ENCODE results near the gene BRIX1. TPM values are rescaled to one million over a fixed set of nuclear protein-coding genes. Genes with fewer than 3 reads are reported as not detected.
A peak's percentile ranks its signal among the peaks of the same experiment; 100 is the strongest.

Gene BRIX1
- total and polyA plus RNA-seq, 2 of the 13 experiments (the other 11 are each of a cell fraction or from before 2014, with no cell fraction given), result 23.6 to 78.4 TPM

DNA sequence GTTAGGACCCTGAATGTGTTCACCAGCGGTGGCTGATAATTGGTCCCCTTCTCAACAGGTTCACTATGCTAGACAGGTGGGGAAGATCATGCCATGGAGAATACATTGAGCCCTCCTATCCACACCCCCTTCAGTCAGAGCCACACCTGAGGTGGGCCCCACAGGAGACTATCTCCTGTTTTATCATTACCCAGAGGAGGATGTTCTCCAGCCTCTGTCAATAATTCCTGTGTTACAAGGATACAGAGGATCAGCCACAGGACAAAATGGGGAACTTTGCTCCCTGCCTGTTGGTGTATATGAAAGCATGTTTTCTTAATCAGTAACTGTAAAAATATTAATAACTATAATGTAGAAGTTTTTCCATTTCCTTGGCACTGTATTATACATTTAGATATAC, 26.1 kb upstream of the BRIX1 start (continued):
- TF ChIP-seq NCOA2 (CRISPR knock-in tag; IDR thresholded peaks at IDR 0.05), result peak; percentile 57
- 0 out of 2 replicates have a peak, but pooled peaks have one; percentile 19 for TF ChIP-seq ZNF264 (CRISPR knock-in tag; IDR thresholded peaks at IDR 0.05)
- TF ChIP-seq SP140L (CRISPR knock-in tag; IDR thresholded peaks at IDR 0.05; ENCODE audit: borderline replicate concordance), result no peak
- TF ChIP-seq ZNF883 (CRISPR knock-in tag; IDR thresholded peaks at IDR 0.05; ENCODE audit: not compliant biosample characterization), result no peak
- TF ChIP-seq ZNF382 (CRISPR knock-in tag; IDR thresholded peaks at IDR 0.05; ENCODE audit: borderline replicate concordance), result no peak
- no peak for TF ChIP-seq ZNF574 (CRISPR knock-in tag; IDR thresholded peaks at IDR 0.05)
- no peak for TF ChIP-seq NKX3-1 (CRISPR knock-in tag; IDR thresholded peaks at IDR 0.05)
- TF ChIP-seq ZFY (CRISPR knock-in tag; IDR thresholded peaks at IDR 0.05), result no peak
- peak; percentile 23 for TF ChIP-seq ZNF770 (CRISPR knock-in tag; IDR thresholded peaks at IDR 0.05)
- TF ChIP-seq YEATS4 (CRISPR knock-in tag; IDR thresholded peaks at IDR 0.05; ENCODE audit: borderline replicate concordance), result 0 out of 2 replicates have a peak, but pooled peaks have one; percentile 23
- TF ChIP-seq, protein P1, sequence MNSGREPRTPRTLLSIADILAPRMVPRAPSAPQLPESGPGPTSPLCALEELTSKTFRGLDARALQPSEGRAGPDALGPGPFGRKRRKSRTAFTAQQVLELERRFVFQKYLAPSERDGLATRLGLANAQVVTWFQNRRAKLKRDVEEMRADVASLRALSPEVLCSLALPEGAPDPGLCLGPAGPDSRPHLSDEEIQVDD (CRISPR knock-in tag; IDR thresholded peaks at IDR 0.05; ENCODE audit: borderline replicate concordance), result no peak
- no peak for TF ChIP-seq PCBP1 (IDR thresholded peaks at IDR 0.05; ENCODE audit: borderline replicate concordance, low read depth, low read length)
- TF ChIP-seq ATF3 (CRISPR knock-in tag; IDR thresholded peaks at IDR 0.05), result no peak
- no peak for TF ChIP-seq KLF9 (CRISPR knock-in tag; IDR thresholded peaks at IDR 0.05; ENCODE audit: low read depth)
- TF ChIP-seq ZNF224 (CRISPR knock-in tag; IDR thresholded peaks at IDR 0.05), result no peak
- peak; percentile 64; the same call in 1 of the 2 replicates for TF ChIP-seq HNF1A (IDR thresholded peaks at IDR 0.05; ENCODE audit: low read depth)
- peak; percentile 76; the same call in 1 of the 2 replicates for TF ChIP-seq HNF1A (CRISPR knock-in tag; IDR thresholded peaks at IDR 0.05; ENCODE audit: borderline replicate concordance)
- no peak for TF ChIP-seq KAT8 (CRISPR knock-in tag; IDR thresholded peaks at IDR 0.05)
- no peak for TF ChIP-seq ZNF234 (CRISPR knock-in tag; conservative IDR thresholded peaks at IDR 0.05)
- no peak for TF ChIP-seq NR2F2 (IDR thresholded peaks at IDR 0.05; ENCODE audit: borderline replicate concordance, low read depth)
- TF ChIP-seq CENPBD1 (CRISPR knock-in tag; IDR thresholded peaks at IDR 0.05; ENCODE audit: borderline replicate concordance, low read depth), result no peak

All from HepG2 (cell line).